Effector memory CD8-positive, alpha-beta T cell (primary cell): Measurements from ENCODE around the gene ABI1.
"Not testable (repeated sequence)": the region's sequence is repeated elsewhere in the genome, so short reads cannot be mapped to it uniquely, and the experiment has no call there.

Source experiments
- ATAC-seq: fragments of 150-1000 bp; cut with Tn5 transposase; replicated peaks from 2 replicates; pipeline ENCODE4 v1.10.0; 2021; ENCODE audit warnings: mild to moderate bottlenecking, moderate library complexity
- DNase-seq, 3 experiments: peaks; one replicate each; pipeline ENCODE4 v3.0.0; 2021
- H3K27ac Mint-ChIP-seq, 2 donors: one replicate each; pipeline ENCODE4 v1.8.0; 2022; ENCODE audit warnings: mild to moderate bottlenecking in 2 of 2, mixed read lengths in 2 of 2, moderate library complexity in 2 of 2
- H3K27me3 Mint-ChIP-seq, 2 donors: one replicate each; pipeline ENCODE4 v1.8.0; 2022; ENCODE audit warnings: mixed read lengths in 2 of 2
- H3K36me3 Mint-ChIP-seq: one replicate; pipeline ENCODE4 v1.8.0; 2022; ENCODE audit warnings: mild to moderate bottlenecking, moderate library complexity, mixed read lengths; ENCODE audit not compliant: insufficient read depth
- H3K4me1 Mint-ChIP-seq, 2 donors: one replicate each; pipeline ENCODE4 v1.8.0; 2022; ENCODE audit warnings: low read depth in 2 of 2, mixed read lengths in 2 of 2
- H3K4me3 Mint-ChIP-seq, 2 donors: one replicate each; pipeline ENCODE4 v1.8.0; 2022; ENCODE audit warnings: mild to moderate bottlenecking in 2 of 2, mixed read lengths in 2 of 2, moderate library complexity in 2 of 2
- H3K9me3 Mint-ChIP-seq, 2 donors: one replicate each; pipeline ENCODE4 v1.8.0; 2022; ENCODE audit warnings: mixed read lengths in 2 of 2
- total RNA-seq, 9 experiments: gene quantifications; one replicate each; lab custom pipeline; 2026; lab: John Stamatoyannopoulos, UW

The ABI1 gene
- 92.2 to 192 (median 130) reads per million in 9 experiments for total RNA-seq

DNA sequence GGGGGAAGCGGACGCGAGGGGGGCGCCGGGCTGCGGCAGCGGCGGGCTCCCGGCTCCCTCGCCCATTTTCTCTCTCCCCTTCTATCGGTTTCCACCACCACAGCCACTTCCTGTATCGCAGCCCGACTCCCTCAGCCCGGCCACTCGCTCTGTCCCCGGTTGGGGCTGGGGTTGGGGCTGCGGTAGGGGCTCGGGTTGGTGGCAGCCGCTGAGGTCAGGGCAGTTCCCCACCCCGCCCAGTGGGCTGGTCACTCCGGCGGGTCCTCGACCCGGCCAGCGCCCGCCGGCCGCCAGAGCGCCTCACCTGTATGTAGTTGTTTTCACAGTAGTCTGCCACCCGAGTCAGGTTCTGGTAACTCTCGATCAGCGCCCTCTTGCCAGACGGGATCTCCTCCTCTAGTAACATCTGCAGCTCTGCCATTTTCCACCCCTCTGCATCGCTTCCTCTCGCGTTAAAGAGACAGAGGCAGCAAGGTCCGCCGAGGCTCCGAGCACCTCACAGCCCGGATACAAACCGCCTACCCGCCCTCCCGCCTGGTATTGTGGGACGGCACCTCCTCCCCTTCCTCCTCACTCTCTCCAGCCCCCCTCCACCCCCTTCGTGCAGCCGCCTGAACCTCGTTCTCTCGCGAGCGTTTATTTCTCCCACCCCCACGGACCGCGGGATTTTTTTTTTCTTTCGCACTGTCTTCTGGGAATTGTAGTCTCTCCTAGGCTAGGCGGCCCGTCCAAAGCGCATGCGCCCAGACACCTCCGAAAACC, at the start of gene ABI1:
ABI1 (minus strand) TSS at position 516 of the 762 bp plus-strand sequence; CDS start at position 421, 95 bp downstream.
- Mint-ChIP-seq H3K27ac (peak within 1 kb of the TSS; percentile 95 to 98), H3K4me1 (peaks cover 20 to 26% of the 10 kb centered on the region in 2 donors), H3K27me3 (peaks cover 13 to 14% of the 10 kb centered on the region in 2 donors), H3K4me3 (peak within 1 kb of the TSS; percentile 88 to 98), H3K36me3 (peaks cover 19% of the 10 kb centered on the region), H3K9me3 (no peaks in the 10 kb centered on the region)
- DNase-seq: peak; percentile 96
- ATAC-seq: peak; percentile 82

- H3K4me3 Mint-ChIP-seq: no peak overlapping the region
- peaks cover 0 to 11% of the 10 kb centered on the region in 2 donors for H3K27me3 Mint-ChIP-seq
- no peak for DNase-seq
These were observed 49.0 kb upstream of the ABI1 start for GRCh38 chr10:26909753-26910152.

GRCh38 chr10:26905253-26905781, 44.6 kb upstream of the ABI1 start:
- ATAC-seq, H3K4me1 Mint-ChIP-seq, DNase-seq, H3K9me3 Mint-ChIP-seq, H3K27ac Mint-ChIP-seq, H3K36me3 Mint-ChIP-seq, H3K4me3 Mint-ChIP-seq: not testable (repeated sequence)
- H3K27me3 Mint-ChIP-seq: peaks cover 5 to 11% of the 10 kb centered on the region in 2 donors

More at GRCh38 chr10:26909753-26910152, 49.0 kb upstream of the ABI1 start:
- ATAC-seq: no peak
- Mint-ChIP-seq H3K9me3 (no peaks in the 10 kb centered on the region), H3K4me1 (no peaks in the 10 kb centered on the region), H3K36me3 (no peaks in the 10 kb centered on the region), H3K27ac (no peak overlapping the region)

GRCh38 chr10:26903431-26904217, 42.9 kb upstream of the ABI1 start:
- no peak overlapping the region for H3K4me3 Mint-ChIP-seq
- no peak overlapping the region for H3K27ac Mint-ChIP-seq
- ATAC-seq (no peak), DNase-seq (no peak)
- no peaks in the 10 kb centered on the region for H3K9me3 Mint-ChIP-seq
- no peaks in the 10 kb centered on the region for H3K36me3 Mint-ChIP-seq
- H3K27me3 Mint-ChIP-seq: peaks cover 11 to 16% of the 10 kb centered on the region in 2 donors
- H3K4me1 Mint-ChIP-seq: no peaks in the 10 kb centered on the region

DNA sequence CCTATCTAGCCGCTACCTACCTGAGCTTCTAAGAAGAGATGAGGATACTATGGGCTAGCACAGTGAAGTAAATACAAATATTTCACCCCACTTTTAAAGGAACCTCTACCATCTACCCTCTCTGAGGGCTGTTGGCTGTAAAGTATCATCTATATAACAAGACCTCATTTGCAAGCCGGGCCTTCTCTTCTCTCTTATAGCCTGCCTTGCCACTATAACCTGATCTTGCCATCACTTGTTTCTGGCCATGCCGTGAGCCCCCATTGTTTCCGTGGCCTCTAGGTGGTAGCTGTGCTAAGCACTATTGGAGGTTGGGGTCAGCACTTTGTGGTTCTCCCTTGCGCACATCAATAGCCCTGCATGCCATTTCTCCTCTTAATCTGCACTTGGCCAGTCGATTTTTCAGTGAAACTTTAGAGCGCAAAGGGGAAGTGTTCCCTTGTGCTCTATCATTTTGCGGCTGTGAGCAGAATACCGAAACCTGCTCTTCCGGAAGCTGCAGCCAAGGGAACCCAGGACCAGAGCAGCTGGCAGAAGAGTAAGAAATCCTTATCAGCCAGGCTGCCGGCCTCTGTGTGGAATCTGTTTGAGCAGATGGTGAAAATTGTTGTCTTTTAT, 31.7 kb upstream of the ABI1 start:
- peaks cover 24 to 47% of the 10 kb centered on the region in 2 donors for H3K27me3 Mint-ChIP-seq

GRCh38 chr10:26890956-26891355, 30.2 kb upstream of the ABI1 start:
- Mint-ChIP-seq H3K27me3 (peaks cover 14 to 42% of the 10 kb centered on the region in 2 donors), H3K27ac (no peak overlapping the region), H3K36me3 (no peaks in the 10 kb centered on the region), H3K4me3 (no peak overlapping the region), H3K9me3 (no peaks in the 10 kb centered on the region), H3K4me1 (no peaks in the 10 kb centered on the region)
- peak in 2 of 3 experiments; percentile 14 to 18 for DNase-seq
- peak; percentile 45 for ATAC-seq

More for the DNA sequence above, 31.7 kb upstream of the ABI1 start:
- H3K4me1 Mint-ChIP-seq, H3K27ac Mint-ChIP-seq, H3K4me3 Mint-ChIP-seq, H3K9me3 Mint-ChIP-seq, H3K36me3 Mint-ChIP-seq, DNase-seq, ATAC-seq: not testable (repeated sequence)

- no peaks in the 10 kb centered on the region for H3K4me1 Mint-ChIP-seq
- ATAC-seq (no peak), DNase-seq (no peak)
- no peaks in the 10 kb centered on the region for H3K9me3 Mint-ChIP-seq
- H3K4me3 Mint-ChIP-seq: no peak overlapping the region
- H3K27me3 Mint-ChIP-seq: peaks cover 15 to 41% of the 10 kb centered on the region in 2 donors
- no peaks in the 10 kb centered on the region for H3K36me3 Mint-ChIP-seq
- H3K27ac Mint-ChIP-seq: no peak overlapping the region
These were observed 27.0 kb upstream of the ABI1 start for GRCh38 chr10:26887611-26888215.

GRCh38 chr10:26881600-26882331, 21.0 kb upstream of the ABI1 start:
- Mint-ChIP-seq H3K4me1 (peaks cover 0 to 2% of the 10 kb centered on the region in 2 donors), H3K4me3 (no peak overlapping the region), H3K9me3 (no peaks in the 10 kb centered on the region), H3K36me3 (no peaks in the 10 kb centered on the region), H3K27me3 (peaks cover 15 to 50% of the 10 kb centered on the region in 2 donors), H3K27ac (no peak overlapping the region)
- DNase-seq (peak in 1 of 3 experiments; percentile 12), ATAC-seq (peak; percentile 80)

DNA sequence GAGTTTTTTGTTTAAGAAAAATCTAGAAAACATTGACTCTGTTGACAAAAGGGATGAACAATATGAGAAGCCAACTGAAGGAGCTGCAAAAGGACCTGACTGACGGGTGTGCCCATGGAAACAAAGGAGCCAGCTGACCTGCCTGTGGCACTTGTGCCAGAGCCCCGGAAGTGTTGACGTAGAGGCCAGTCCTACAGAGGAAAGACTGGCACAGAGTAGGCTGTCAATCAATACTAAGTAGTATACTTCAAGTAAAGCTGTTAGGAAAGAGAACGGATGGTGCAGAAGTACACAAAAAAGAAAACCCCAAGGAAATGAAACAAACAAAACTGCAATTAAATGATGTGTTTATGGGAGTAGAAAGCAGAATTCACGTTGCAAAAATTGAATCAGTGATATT, 19.0 kb upstream of the ABI1 start:
- no peaks in the 10 kb centered on the region for H3K36me3 Mint-ChIP-seq
- H3K4me1 Mint-ChIP-seq: peaks cover 0 to 2% of the 10 kb centered on the region in 2 donors
- no peak for ATAC-seq
- no peak for DNase-seq
- no peak overlapping the region for H3K4me3 Mint-ChIP-seq
- H3K9me3 Mint-ChIP-seq: no peaks in the 10 kb centered on the region
- H3K27me3 Mint-ChIP-seq: peaks cover 10 to 57% of the 10 kb centered on the region in 2 donors
- H3K27ac Mint-ChIP-seq: no peak overlapping the region

DNA sequence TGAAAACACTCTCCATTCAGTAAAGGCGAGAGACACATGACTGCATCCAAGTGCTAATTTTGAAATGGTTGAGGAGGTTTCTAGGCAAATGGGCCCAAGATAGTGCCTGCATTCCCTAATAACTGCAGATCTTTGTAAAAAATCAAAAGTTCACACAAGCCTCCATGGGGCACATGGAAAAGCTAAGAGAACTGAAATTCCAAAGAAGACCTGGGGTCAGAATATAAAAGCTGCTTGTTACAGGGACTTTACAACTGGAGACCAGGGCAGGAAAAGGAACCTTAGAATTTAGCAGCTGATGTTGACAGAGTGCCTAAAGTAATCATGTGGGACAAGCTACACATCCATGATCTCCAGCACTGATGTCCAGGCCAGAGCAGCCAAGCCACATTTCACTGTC, 10.0 kb upstream of the ABI1 start:
- H3K36me3 Mint-ChIP-seq: no peaks in the 10 kb centered on the region
- DNase-seq (no peak), ATAC-seq (no peak)
- H3K9me3 Mint-ChIP-seq: no peaks in the 10 kb centered on the region
- H3K4me3 Mint-ChIP-seq: no peak overlapping the region
- peaks cover 11 to 18% of the 10 kb centered on the region in 2 donors for H3K27me3 Mint-ChIP-seq
- H3K4me1 Mint-ChIP-seq: peaks cover 6% of the 10 kb centered on the region in 2 donors
- no peak overlapping the region for H3K27ac Mint-ChIP-seq

DNA sequence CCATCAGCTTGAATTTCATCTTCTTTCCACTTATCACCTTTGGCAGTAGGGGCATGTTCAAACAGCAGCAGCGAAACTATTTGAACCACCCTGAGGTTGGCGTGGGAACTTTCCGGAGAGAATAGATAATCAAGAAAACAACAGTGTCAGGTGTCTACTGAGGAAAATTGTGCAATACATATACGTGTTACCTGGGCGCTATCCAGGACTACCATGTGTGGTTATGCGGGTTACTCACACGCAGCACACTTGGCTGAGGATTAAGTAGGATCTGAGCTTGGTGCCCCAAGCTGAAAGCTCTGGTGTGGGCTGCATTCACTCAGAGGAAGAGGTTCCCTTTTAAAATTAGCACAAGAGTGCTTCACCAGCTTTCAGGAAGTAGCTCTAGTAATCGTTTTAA, 8.8 kb upstream of the ABI1 start:
- H3K4me3 Mint-ChIP-seq: peak overlapping the region; percentile 5 to 23
- peaks cover 6% of the 10 kb centered on the region in 2 donors for H3K4me1 Mint-ChIP-seq
- H3K27ac Mint-ChIP-seq: no peak overlapping the region
- H3K9me3 Mint-ChIP-seq: no peaks in the 10 kb centered on the region
- H3K27me3 Mint-ChIP-seq: peaks cover 11% of the 10 kb centered on the region in 2 donors
- ATAC-seq (peak; percentile 51), DNase-seq (no peak)
- no peaks in the 10 kb centered on the region for H3K36me3 Mint-ChIP-seq

- peaks cover 4 to 11% of the 10 kb centered on the region in 2 donors for H3K4me1 Mint-ChIP-seq
- DNase-seq: no peak
- H3K9me3 Mint-ChIP-seq: no peaks in the 10 kb centered on the region
- no peak for ATAC-seq
- H3K36me3 Mint-ChIP-seq: peaks cover 16% of the 10 kb centered on the region
- H3K27me3 Mint-ChIP-seq: peaks cover 14 to 19% of the 10 kb centered on the region in 2 donors
- no peak overlapping the region for H3K4me3 Mint-ChIP-seq
- no peak overlapping the region for H3K27ac Mint-ChIP-seq
These were observed 2.8 kb upstream of the ABI1 start for GRCh38 chr10:26863351-26864076.
